Raji (cell line): ENCODE measurements around the gene TOM1L2.

Experiments
- POLR2A ChIP-seq: IDR thresholded peaks from 2 replicates; pipeline ENCODE4 v1.6.1; 2011; ENCODE audit warnings: low read depth, low read length, control low read depth; ENCODE audit not compliant: insufficient read depth

The TOM1L2 gene

DNA sequence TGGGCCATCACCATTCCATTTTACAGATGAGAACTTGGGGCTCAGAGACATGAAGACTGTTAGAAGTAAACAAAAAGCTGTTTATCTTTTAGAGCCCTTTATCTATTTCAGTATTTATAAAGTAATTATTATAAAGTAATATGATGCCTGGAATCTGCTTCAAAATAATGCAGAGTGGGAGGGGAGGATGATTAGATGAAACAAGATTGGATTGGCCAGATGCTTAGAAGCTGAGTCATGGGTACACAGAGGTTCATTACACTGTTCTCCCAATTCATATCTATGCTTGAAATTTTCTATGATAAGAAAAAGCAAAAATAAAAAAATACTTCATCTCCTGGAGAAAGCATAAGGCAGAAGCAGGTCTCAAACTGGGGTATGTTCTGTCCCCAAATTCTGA, 29.4 kb downstream of the TOM1L2 start:
- no peak for TF ChIP-seq POLR2A

DNA sequence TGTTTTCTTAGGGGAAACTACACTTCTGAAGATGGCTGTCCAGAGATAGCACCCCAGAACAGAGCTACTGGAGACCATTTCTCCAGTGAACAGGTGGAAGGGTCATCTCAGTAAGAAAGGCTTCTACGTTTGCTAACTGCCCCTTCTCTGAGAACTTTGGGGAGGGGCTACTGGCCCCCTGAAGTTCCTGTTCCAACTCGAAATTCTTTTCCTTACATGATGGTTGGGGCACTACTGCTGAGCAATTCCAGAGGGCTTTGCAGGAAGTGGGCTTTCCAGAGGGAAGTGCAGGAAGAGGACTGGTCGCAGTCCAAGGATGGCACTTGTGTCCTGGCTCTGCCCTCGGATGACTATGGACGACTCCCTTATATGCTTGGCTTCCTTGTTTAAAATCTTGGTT, 31.2 kb downstream of the TOM1L2 start:
- TF ChIP-seq POLR2A: no peak

DNA sequence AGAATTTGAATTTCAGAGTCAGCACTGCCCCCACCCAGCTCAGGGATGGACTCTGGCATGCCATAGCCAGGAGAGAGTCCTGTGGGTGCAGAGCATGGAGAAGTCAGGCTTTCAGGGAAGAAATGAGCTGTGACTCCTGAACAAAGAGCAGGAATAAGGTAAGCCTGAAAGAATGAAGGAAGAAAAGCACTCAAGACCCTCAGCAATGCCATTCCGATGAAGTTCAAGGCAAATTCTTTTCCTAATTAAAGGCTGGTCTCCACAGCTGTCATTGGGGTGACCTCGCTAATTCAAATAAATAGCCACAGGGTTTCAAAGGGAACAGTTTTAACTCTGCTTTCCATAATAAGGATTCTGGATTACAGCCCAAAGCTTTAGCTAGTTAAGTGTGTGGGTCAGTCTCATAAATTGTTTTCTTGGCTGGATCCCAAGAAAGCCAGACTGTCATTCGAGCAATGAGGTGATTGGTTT, 31.7 kb downstream of the TOM1L2 start:
- no peak for TF ChIP-seq POLR2A

DNA sequence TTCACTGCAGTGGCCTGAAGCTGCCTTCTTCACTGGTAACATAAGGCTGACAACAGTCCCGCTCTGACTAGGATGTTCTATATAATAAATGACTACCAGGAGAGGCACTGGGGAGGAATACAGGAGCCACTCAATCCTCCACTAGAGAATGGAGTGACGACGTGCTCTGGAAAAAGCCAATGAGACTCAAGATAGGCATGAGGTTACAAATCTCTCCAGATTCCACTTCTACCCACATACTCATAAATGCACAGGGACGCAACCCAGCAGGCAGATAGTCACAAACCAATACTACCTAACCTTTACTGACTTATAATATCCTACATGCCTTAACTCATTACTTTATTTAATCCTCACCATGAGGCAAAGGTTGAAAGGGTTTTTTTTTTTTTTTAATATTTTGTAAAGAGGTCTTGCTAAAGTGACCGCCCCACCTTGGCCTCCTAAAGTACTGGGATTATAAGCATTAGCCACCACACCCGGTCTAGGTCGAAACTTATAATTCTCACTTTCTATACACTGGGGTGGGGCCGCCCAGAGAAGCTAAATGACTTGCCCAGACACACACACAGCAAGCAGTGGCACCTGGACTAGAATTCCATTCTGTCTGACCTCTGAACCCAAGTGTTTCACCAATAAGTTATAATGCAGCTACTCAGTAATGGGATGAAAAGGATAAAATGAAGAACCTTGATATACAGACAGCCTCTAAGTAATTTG, 33.7 kb downstream of the TOM1L2 start:
- no peak for TF ChIP-seq POLR2A

DNA sequence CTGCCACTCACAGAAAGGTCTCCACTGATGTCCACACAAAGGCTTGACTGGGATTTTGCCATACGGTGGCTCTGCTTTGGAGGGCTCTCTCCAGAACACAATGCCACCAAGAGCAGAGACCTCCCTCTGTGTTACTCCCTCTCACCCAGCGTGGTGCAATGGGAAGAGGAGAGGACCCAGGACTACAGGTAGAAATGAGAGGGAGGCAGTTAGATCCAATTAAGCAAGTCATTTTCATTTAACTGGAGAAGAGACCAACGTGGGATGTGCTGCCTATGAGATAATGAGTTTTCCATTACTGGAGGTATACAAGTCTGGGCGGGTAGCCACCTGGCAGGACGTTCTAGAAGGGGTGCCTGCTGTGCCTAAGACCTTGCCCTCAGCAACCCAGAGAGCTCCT, 34.2 kb downstream of the TOM1L2 start:
- no peak for TF ChIP-seq POLR2A

DNA sequence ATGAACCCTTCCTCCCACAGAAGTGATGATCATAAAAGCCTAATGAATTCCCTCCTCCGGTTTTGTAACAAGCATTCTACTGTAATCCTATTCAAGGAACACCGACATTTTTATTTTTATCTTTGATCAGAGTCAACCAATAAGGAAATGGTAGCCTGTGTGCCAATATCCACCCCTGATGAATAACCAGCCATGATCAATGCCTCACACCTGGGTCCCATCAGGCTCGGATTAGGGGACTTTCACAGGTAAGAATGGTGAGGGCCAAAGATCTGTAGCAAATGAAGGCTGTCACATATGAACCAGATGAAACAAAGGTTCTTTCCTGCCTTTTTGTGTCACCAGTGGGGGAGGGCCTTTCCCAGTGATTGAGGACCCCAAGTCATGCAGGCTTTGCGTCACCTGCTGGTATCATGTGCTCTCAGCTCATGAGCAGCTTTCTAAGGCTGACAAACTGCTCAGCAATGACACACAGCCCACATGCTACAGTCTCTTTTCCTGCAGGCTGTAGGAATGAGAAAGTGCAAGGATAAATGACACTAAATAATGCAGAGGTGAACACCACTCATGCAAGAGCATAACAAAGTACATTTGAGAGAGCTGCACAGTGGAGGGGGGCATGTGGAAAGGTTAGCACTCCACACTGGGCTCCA, 34.9 kb downstream of the TOM1L2 start:
- no peak for TF ChIP-seq POLR2A

DNA sequence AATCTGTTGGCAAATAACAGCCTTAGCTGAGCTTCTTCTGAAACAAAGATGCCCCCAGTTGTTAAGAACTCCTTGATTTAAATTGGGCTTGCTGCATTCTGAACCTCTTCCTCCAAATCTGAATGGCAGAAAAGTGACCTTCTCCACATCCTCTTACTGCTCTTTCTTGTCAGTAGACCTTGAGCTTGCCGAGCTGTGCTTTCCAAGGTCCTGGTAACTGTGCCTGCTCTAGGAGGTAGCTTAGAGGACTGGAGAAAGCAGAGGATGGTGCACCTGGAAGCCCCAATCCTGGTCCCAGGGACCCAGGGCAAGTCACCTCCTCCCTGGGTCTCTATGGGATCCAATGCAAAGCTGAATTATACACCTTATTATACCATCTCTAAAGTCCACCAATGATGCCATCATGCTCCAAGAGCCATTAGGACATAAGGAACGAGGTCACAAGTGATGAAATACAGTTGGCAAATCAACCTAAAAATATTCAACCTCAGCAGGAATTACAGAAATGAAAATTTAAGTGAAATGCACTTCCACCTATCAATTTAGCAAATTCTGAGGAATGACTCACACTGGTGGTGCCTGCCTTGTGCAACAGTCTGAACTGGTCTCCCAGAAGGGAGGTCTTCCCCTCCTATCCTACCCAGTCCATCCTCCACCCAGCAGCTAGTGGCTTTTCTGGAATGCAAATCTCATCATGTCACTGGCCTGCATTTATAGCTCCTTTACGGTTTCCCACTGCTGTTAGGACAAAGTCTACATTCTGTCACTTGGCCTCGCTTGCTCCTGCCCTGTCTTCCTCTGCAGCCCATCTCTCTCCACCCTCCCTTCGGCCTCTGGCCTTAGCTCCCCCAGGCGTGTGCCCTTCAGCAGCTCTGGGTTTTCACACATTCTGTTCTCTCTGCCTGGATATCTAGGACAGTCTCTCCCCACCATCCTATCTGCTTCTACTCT, 36.6 kb downstream of the TOM1L2 start:
- no peak for TF ChIP-seq POLR2A

DNA sequence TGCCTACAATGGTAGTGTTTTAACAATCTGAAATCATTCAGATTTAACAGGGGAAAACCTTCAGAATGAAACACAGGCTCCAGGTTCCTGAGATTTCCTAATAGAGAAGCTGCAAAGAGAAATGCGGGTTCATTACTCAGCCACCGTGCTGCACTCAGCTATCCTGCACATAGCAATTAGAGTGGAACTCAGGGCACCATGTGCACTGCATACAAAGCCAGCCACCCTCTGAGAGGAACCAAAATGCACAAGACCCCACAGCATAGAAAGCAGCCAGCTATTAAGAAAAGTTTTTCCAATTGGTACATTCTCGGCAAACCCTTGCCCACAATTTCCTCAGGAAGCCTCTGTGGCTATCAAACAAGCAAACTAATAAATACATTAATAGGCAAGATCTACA, 37.4 kb downstream of the TOM1L2 start:
- TF ChIP-seq POLR2A: no peak

DNA sequence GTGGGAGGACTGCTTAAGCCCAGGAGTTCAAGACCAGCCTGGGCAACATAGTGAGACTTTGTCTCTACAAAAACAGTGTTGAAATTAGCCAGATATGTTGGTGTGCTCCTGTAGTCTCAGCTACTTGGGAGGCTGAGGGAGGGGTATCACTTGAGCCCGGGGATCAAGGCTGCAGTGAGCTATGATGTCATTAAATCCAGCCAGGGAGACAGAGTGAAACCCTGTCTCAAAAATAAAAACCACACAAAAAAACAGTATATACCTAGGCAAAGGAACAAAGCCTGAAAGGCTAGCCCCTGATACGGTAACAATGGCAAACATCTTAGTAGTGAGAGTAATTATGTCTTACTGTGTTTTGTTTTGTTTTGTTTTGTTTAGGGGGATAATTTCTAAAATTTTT, 38.0 kb downstream of the TOM1L2 start:
- TF ChIP-seq POLR2A: no peak

DNA sequence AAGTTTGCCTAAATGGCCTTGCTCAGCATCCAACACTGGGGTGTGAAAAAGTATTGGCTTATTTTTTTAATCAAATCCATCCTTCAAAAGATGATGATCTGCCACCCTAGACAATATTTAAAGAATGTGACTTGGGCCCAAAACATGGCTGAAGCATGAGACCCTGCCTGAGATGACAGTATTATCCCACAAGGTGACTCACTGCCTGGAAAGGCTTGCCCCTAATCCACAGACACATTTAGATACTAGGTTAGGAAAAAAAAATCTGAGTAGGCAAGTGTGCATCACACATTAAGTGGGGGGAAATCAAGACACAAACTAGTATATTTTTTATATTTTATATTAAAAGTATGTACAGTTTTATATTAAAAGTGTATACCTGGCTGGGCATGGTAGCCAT, 38.4 kb downstream of the TOM1L2 start:
- TF ChIP-seq POLR2A: no peak

DNA sequence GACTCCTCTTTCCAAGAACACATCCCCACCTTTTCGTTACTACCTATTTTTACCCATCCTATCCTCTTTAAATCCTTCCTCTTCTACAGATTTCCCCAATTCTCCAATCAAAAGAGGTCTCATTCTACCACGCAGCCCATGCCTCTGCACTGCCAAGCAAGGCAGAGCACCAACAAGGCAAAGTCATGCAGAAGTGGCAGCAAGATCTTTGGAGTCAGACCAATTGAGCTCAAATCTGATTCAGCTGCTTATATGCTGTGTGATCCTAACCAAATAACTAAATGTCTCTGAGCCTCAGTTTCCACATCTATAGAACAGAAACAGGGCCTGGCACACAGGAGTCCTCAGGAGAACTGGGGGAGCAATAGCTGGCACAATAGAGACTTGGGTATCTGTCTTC, 41.0 kb downstream of the TOM1L2 start:
- TF ChIP-seq POLR2A: no peak

DNA sequence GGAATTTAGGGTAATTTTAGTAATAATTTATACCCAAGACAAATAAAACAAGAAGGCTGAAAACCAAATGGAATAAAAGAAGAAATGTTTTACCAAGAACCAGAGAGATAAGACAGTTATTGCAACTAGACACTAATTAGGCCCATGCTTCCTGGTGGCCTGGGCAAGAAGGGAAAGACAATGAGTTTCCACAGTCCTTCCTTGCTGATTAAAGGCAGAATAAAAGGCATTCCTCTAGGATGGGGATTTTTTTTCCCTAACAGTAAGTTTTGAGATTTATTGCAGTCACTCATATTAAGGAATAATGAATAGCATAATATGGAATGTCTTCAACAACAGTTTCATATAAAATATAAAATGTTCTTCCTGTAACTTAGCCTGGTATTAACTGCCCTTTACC, 41.5 kb downstream of the TOM1L2 start:
- no peak for TF ChIP-seq POLR2A

DNA sequence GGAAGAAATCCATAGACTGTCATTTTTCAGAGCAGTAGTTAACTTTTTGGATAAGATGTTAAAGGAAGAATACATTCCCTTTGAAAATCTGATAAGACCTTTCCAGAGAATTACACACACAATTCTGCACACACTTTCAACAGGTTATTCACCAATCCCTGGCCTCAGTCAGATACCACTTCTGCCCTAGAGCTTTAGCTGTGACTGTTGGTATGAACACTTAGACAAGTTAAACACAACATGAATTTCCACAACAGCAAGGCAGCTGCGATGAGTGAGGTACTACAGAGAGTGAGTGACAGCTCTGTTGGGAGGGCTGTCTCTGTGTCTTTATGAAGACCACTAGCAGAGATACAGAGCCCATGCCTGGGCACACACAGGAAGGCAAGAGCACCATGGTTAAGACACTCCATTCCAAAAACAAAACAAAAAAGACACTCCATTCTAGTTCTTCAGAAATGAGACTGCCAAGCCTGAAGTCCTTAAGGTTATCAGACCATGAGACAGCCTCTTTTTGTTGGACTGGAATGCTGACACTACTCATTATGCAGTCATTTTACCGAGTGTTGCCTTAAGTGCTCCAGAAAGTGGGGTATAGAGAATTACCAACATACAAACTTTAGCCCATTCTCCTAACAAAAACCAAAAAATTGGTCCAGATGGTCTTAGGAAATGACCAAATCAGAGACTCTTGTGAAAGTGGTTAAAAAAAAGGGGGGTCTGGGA, 42.4 kb downstream of the TOM1L2 start:
- TF ChIP-seq POLR2A: no peak

DNA sequence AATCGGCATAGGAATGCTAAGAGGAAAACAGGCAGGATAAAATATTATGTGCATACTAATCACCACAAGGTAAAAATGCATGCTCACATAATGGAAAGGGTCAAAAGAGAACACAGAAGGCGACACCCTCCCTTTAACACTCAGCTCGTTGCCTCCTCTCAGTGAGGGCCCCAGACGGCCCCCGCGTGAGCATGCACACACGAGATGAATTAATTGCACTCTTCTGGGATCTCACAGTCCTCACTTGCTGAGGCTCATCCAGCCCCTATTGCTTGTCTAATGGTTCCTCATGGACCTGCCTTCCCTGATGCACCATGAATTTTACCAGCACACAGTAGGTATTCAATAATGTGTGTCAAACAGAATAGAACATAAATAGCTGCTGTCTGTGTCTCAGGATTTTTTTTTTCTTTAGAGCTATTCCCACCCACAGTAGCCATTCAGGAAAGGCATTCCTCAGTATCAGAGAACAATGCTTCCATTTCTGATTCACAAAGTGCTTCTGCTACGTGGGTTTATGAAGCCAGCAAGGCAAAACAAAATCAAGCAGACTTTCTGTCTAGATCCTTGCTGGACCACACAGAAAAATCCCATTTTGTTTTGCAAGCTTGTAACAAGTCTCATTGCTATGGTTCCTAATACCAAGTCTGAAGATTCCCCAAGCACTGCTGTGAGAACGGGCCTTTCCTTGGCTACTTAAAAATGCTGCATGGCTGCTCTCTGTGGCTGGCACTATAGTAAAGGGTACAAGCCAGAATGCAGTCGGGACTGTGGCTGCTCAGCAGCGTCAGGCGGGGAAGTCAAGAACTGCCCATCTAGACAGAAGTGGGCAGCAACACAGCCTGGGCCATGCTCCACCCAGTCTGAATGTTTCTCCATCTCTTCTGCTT, 43.6 kb downstream of the TOM1L2 start:
- TF ChIP-seq POLR2A: no peak
